Brain microvascular endothelial cell (primary cell): ENCODE results near the gene CHCHD6.

Experiments used
- DNase-seq: peaks from one replicate; pipeline ENCODE4 v3.0.0-alpha.2; 2020
- H3K27ac ChIP-seq: fragments of 250-450 bp; sonication (Bioruptor Pico); 2 replicates; pipeline ENCODE4 v1.5.1; 2020; ENCODE audit warnings: mild to moderate bottlenecking, moderate library complexity
- H3K27me3 ChIP-seq: fragments of 250-450 bp; sonication (Bioruptor Pico); replicated peaks from 2 replicates; pipeline ENCODE4 v1.5.1; 2020; ENCODE audit warnings: mild to moderate bottlenecking
- H3K36me3 ChIP-seq: fragments of 250-450 bp; sonication (Bioruptor Pico); replicated peaks from 2 replicates; pipeline ENCODE4 v1.5.1; 2020; ENCODE audit warnings: mild to moderate bottlenecking
- H3K4me3 ChIP-seq: 2 replicates; pipeline ENCODE4 v1.5.1; 2011; ENCODE audit warnings: low read depth, mild to moderate bottlenecking, control low read depth, low read length, moderate library complexity
- in situ Hi-C: cut with HindIII; loops from 2 replicates; pipeline ENCODE4 v1.10.0; 2017; ENCODE audit warnings: low sequenced_read_pairs, low pct_ligation_motif_present
- TF ChIP-seq, protein P1 (sequence below): IDR thresholded peaks from 2 replicates; pipeline ENCODE4 v1.5.1; 2011; ENCODE audit warnings: low read depth, mild to moderate bottlenecking, moderate library complexity, low read length, control low read depth, inconsistent platforms; ENCODE audit errors: missing control alignments

The CHCHD6 gene

DNA sequence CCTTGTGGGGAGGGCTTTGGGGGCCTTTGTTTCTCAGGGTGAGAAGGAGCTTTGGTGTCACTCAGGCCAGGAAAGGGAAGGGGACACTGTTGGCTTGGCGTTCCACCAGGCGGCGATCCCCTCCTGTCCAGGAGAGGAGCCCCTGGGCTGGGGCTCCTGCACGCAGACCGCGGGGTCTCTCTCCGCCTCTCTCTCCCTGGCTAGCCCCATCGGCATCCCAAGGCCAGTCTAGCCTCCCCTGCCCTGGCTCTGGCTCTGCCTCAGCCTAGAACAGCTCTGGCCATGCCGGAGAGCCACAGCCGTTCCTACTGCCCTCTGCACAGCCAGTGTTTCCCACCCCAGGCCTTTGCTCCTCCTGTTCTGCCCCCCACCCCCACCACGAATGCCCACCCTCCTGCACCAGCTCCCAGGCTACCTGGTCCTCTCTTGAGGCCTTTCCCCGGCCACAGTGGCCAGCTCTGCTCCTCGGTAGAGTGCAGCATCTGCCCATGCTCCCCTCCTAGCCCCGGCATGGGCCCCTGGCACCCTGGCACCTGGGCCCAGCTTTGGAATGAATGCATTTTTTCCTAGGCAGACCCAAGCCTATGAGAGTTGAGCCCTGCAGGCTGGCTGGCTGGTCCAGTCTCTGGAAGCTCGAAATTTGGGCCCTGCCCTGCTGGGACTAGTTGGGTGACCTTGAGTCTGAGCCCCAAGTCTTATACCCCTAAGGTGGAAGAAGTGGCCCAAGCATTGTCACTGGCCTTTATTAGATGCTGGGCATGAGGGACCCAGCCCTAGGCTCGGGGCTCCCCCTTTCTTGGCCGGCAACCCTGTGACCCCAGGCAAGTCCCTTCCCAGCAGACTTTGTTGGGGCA is 281.3 kb downstream of the CHCHD6 start:
- Histone ChIP-seq H3K36me3 (peaks cover 15% of the 10 kb centered on the region), H3K4me3 (no peak overlapping the region), H3K27me3 (no peaks in the 10 kb centered on the region), H3K27ac (no peak overlapping the region)
- in situ Hi-C loops: no loop called here
- DNase-seq: no peak
- TF ChIP-seq, protein P1, sequence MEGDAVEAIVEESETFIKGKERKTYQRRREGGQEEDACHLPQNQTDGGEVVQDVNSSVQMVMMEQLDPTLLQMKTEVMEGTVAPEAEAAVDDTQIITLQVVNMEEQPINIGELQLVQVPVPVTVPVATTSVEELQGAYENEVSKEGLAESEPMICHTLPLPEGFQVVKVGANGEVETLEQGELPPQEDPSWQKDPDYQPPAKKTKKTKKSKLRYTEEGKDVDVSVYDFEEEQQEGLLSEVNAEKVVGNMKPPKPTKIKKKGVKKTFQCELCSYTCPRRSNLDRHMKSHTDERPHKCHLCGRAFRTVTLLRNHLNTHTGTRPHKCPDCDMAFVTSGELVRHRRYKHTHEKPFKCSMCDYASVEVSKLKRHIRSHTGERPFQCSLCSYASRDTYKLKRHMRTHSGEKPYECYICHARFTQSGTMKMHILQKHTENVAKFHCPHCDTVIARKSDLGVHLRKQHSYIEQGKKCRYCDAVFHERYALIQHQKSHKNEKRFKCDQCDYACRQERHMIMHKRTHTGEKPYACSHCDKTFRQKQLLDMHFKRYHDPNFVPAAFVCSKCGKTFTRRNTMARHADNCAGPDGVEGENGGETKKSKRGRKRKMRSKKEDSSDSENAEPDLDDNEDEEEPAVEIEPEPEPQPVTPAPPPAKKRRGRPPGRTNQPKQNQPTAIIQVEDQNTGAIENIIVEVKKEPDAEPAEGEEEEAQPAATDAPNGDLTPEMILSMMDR: no peak

- H3K4me3 ChIP-seq: no peak overlapping the region
- DNase-seq: peak; percentile 13
- TF ChIP-seq, protein P1: no peak
- in situ Hi-C loops: no loop called here
- H3K27ac ChIP-seq: no peak overlapping the region
- peaks cover 17% of the 10 kb centered on the region for H3K36me3 ChIP-seq
- H3K27me3 ChIP-seq: no peaks in the 10 kb centered on the region
These were observed 282.0 kb downstream of the CHCHD6 start for GRCh38 chr3:126986001-126986400.

DNA sequence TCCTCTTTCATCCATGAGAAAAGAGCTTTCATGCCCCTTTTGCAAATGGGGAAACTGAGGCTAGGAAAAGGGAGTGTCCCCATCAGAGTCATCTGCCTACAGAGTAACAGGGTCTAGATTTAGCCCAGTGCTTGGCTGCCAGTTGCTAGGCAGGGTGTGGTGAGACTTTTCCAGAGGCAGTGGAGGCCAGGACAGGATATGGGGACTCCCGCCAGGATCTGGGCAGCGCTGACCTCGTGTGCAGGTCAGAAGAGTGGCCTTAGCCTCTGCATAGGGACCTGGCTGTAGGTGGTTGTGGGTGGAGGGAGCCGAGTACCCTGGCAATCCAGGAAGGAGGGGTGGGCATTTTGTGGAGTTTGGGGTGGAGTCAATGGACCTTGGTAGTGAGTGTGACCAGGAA is 283.1 kb downstream of the CHCHD6 start:
- DNase-seq: no peak
- no peak overlapping the region for H3K4me3 ChIP-seq
- H3K27ac ChIP-seq: no peak overlapping the region
- H3K27me3 ChIP-seq: no peaks in the 10 kb centered on the region
- H3K36me3 ChIP-seq: peaks cover 19% of the 10 kb centered on the region
- in situ Hi-C loops: no loop called here
- TF ChIP-seq, protein P1: no peak

- in situ Hi-C loops: no loop called here
- Histone ChIP-seq H3K27ac (no peak overlapping the region), H3K4me3 (no peak overlapping the region), H3K27me3 (no peaks in the 10 kb centered on the region), H3K36me3 (peaks cover 19% of the 10 kb centered on the region)
- DNase-seq: no peak
- TF ChIP-seq, protein P1: no peak
These were observed 283.6 kb downstream of the CHCHD6 start for GRCh38 chr3:126987596-126987995.

DNA sequence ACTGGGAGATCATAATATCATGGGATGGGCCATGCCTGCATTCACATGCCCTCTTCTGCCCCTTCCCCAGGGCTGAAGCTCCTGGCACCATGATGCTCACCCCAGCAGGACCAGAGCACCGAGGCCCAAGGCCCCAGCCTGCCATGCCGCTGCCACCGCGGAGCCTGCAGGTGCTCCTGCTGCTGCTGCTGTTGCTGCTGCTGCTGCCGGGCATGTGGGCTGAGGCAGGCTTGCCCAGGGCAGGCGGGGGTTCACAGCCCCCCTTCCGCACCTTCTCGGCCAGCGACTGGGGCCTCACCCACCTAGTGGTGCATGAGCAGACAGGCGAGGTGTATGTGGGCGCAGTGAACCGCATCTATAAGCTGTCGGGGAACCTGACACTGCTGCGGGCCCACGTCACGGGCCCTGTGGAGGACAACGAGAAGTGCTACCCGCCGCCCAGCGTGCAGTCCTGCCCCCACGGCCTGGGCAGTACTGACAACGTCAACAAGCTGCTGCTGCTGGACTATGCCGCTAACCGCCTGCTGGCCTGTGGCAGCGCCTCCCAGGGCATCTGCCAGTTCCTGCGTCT is 284.5 kb downstream of the CHCHD6 start:
- H3K27me3 ChIP-seq: no peaks in the 10 kb centered on the region
- peaks cover 19% of the 10 kb centered on the region for H3K36me3 ChIP-seq
- no peak overlapping the region for H3K27ac ChIP-seq
- no peak for DNase-seq
- no peak overlapping the region for H3K4me3 ChIP-seq
- in situ Hi-C loops: no loop called here
- TF ChIP-seq, protein P1: no peak
